Heart left ventricle (tissue), 13 donors: ENCODE data around the gene DNAJB12.

ENCODE experiments used
- CTCF ChIP-seq, 12 donors: fragments of 200-600 bp; sonication (generic) in 4 of 12; IDR thresholded peaks; one replicate each; pipeline versions ENCODE4 v1.5.0 to v1.8.0; 2018 to 2022; ENCODE audit warnings: antibody characterized with exemption in 12 of 12, mild to moderate bottlenecking in 5 of 12
- POLR2A ChIP-seq, 2 donors: fragments of 450-650 bp; IDR thresholded peaks; one replicate each; pipeline ENCODE4 v1.6.1; 2017; ENCODE audit warnings: antibody characterized with exemption in 2 of 2, mild to moderate bottlenecking in 2 of 2, moderate library complexity in 2 of 2
- donor health status: ischemic (EF 13 %, LVEDD 7.1; RV severe dilation, severe dysfunction).
- donor health status: DM: no; HTN: yes; CAD: no.
- donor health status: DM: no; HTN: no; CAD: no.
- donor health status: ischemic (EF 25% LVEDD 6.9; RV normal size, moderate dysfunction).
- donor health status: ischemic (EF 25% LVEDD 5.7; RV mildly dilated, moderate dysfunction).
- donor health status: ischemic (EF 35%, LVEDD 5.7; RV mildly dilated, moderate dysfunction).
- donor health status: nonischemic (EF 11% LVEDD 7.7; RV severe dilation, severe dysfunction).
- donor health status: DM: yes; HTN: yes; CAD: no.
- donor health status: PGD.
- donor health status: ischemic (EF 29% LVEDD 5.4; RV normal size, mild dysfunction).
- donor health status: nonischemic (EF 23%, LVEDD 6.1; RV moderate dilation, normal function).

DNA sequence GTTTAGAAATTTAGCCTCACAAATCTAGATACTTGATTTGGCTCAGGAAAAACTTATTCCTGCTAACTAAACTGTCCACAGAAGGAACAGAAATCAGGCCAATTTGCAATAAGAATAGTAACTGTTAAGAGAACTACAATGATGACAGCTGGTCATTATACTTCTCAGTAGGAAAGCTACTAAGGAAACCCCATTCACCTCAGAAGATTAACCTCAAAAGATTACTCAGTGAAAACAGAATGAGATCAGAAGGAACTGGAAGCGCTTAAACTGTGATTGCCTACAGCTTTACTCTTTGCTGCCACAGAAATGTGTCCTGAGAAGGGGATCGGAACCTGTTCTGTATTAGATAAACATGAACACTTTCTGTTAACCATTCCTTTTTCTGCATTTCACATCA is 24.3 kb upstream of the DNAJB12 start:
- TF ChIP-seq CTCF (IDR thresholded peaks at IDR 0.05): no peak
- TF ChIP-seq POLR2A (IDR thresholded peaks at IDR 0.05): no peak
